Type B pancreatic cell (in vitro differentiated cells): ENCODE measurements around the gene RAPGEF5. TPM values are rescaled to one million over a fixed set of nuclear protein-coding genes. Genes with fewer than 3 reads are reported as not detected.

Experiments used
- DNase-seq: peaks from one replicate; pipeline ENCODE4 v3.0.0; 2021; ENCODE audit warnings: mixed read lengths; ENCODE audit not compliant: unreplicated experiment; ENCODE audit errors: extremely low spot score
- H3K27ac Mint-ChIP-seq: 2 replicates; pipeline ENCODE4 v1.8.0; 2021; ENCODE audit warnings: mild to moderate bottlenecking, mixed read lengths
- H3K27me3 Mint-ChIP-seq: 2 replicates; pipeline ENCODE4 v1.8.0; 2021; ENCODE audit warnings: mixed read lengths
- H3K36me3 Mint-ChIP-seq: 2 replicates; pipeline ENCODE4 v1.8.0; 2021; ENCODE audit warnings: mixed read lengths
- H3K4me1 Mint-ChIP-seq: one replicate; pipeline ENCODE4 v1.8.0; 2021; ENCODE audit warnings: mixed read lengths; ENCODE audit not compliant: unreplicated experiment
- H3K4me3 Mint-ChIP-seq: 2 replicates; pipeline ENCODE4 v1.8.0; 2021; ENCODE audit warnings: mild to moderate bottlenecking, mixed read lengths
- H3K9me3 Mint-ChIP-seq: 2 replicates; pipeline ENCODE4 v1.8.0; 2021; ENCODE audit warnings: mixed read lengths
- total RNA-seq: library from RNA; stranded (reverse); gene quantifications from 2 replicates; pipeline ENCODE4 v1.2.1, GENCODE V29; 2021; ENCODE audit warnings: low replicate concordance
- TF ChIP-seq, protein P1 (sequence below): fragments of 200-600 bp; sonication (generic); conservative IDR thresholded peaks from 2 replicates; pipeline ENCODE4 v1.5.0; 2021; ENCODE audit warnings: antibody characterized with exemption, mild to moderate bottlenecking

RAPGEF5 gene
- total RNA-seq, 1 donor from 2014 or later = 13.3 TPM

DNA sequence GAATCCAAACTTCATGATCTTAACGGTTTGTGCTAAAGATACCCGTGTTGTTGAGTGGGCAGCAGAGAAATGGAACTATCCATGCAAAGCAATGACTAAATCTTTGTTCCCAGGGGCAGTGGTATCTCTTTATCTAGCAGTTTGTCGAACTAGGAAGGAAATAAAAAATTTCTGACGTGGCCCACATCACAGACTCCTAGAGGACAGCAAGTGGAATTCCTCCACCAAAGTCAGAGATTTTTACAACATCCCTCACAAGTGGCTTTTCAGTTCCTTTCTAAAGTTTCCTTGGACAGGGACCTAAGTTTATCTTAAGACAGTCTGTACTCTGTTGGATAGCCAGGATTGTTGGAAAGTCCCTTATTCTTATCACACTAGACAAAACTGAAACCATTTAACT is 136.0 kb downstream of the RAPGEF5 start:
- TF ChIP-seq, protein P1, sequence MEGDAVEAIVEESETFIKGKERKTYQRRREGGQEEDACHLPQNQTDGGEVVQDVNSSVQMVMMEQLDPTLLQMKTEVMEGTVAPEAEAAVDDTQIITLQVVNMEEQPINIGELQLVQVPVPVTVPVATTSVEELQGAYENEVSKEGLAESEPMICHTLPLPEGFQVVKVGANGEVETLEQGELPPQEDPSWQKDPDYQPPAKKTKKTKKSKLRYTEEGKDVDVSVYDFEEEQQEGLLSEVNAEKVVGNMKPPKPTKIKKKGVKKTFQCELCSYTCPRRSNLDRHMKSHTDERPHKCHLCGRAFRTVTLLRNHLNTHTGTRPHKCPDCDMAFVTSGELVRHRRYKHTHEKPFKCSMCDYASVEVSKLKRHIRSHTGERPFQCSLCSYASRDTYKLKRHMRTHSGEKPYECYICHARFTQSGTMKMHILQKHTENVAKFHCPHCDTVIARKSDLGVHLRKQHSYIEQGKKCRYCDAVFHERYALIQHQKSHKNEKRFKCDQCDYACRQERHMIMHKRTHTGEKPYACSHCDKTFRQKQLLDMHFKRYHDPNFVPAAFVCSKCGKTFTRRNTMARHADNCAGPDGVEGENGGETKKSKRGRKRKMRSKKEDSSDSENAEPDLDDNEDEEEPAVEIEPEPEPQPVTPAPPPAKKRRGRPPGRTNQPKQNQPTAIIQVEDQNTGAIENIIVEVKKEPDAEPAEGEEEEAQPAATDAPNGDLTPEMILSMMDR = no peak
- H3K36me3 Mint-ChIP-seq = no peaks in the 10 kb centered on the region
- H3K27ac Mint-ChIP-seq = no peak overlapping the region
- DNase-seq = no peak
- no peaks in the 10 kb centered on the region for H3K4me1 Mint-ChIP-seq
- no peak overlapping the region for H3K4me3 Mint-ChIP-seq
- H3K9me3 Mint-ChIP-seq = no peaks in the 10 kb centered on the region
- H3K27me3 Mint-ChIP-seq = no peaks in the 10 kb centered on the region

DNA sequence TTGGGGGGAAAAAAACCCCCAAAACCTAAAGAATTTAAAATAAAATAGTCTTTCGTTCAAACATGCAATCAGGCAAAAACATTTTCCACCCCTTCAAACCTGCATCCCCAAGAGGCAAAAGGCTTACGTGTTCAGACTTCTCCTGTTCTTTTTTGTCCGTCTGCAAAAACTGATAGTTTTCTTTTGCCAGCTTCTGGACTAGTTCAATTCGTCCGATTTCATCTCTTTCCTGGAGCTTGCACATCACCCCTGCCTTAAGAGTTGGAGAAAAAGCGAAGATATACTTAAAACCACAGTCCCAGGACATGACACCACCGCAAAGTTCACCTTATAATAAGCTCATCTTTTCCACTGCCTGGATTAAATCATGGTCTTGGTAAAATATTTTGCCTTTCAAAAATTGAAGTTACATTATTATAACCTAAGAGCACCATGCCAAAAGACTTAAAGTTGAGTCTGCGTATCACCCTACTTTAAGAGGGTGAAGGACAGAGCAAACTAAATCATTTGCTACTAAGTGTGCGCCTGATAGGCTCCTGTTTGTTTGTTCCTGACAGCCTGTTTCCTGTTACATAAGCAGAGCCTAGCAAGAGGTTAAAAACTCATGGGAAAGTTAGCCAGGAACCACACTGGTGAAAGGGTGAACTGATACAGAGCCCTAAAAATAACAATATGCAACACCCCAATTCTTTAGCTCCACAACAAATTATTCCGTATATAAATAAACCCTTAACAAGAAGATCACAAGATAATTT is 137.0 kb downstream of the RAPGEF5 start:
- Mint-ChIP-seq H3K36me3 (no peaks in the 10 kb centered on the region), H3K27ac (no peak overlapping the region), H3K4me3 (no peak overlapping the region), H3K27me3 (no peaks in the 10 kb centered on the region), H3K9me3 (no peaks in the 10 kb centered on the region), H3K4me1 (no peaks in the 10 kb centered on the region)
- DNase-seq = no peak
- TF ChIP-seq, protein P1 = no peak

DNA sequence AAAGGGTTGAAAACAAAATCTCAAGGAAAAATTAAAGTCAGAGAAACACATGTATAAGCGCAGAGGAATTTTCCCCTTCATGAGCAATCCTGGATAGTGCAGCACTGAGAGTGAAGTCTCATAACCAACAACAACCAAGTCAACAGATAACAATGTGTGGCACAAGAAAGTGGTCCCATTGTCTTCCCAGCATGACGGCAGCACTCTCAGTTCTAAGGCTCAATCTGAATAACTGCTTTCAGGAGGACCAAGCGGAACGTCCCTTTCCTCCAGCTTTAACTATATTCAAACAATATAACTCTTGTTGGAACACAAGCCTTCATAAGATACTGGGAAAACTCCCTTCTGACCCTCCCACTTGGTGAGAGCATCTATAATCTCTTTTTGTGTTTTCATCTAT is 137.9 kb downstream of the RAPGEF5 start:
- Mint-ChIP-seq H3K9me3 (no peaks in the 10 kb centered on the region), H3K4me3 (no peak overlapping the region), H3K27me3 (no peaks in the 10 kb centered on the region), H3K4me1 (no peaks in the 10 kb centered on the region), H3K36me3 (no peaks in the 10 kb centered on the region), H3K27ac (no peak overlapping the region)
- TF ChIP-seq, protein P1 = no peak
- no peak for DNase-seq

DNA sequence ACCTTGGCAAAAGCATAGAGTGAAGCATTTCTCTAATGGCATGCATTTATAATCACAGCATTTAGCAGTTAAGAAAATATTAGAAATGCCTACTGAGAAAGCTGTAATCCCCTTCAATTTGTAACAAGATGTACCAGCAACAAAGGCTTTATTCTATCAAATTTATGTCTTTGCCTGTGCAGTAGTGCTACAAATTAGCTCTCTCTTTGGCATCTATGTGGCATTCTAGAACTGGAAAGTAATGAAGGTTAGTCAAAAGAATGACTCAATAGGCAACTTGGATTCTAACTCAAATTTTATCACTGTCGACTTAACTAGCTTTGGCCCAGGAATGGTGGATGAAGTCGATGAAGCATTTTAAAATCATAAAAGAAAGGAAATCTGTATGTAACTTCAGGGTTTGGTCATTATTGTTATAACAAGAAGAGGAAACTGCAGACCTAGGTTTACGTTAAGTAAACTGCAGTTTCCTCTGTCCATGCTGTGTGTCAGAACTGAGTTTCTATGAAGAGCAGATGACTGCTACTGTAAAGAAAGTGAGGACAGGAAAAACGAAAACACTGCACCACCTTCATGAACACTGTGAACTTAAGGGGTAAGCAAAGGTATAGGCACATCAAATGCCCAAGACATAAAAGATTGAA is 140.0 kb downstream of the RAPGEF5 start:
- no peak overlapping the region for H3K4me3 Mint-ChIP-seq
- H3K9me3 Mint-ChIP-seq = no peaks in the 10 kb centered on the region
- TF ChIP-seq, protein P1 = no peak
- peaks cover 5% of the 10 kb centered on the region for H3K4me1 Mint-ChIP-seq
- H3K27ac Mint-ChIP-seq = no peak overlapping the region
- H3K27me3 Mint-ChIP-seq = no peaks in the 10 kb centered on the region
- peaks cover 5% of the 10 kb centered on the region for H3K36me3 Mint-ChIP-seq
- no peak for DNase-seq

DNA sequence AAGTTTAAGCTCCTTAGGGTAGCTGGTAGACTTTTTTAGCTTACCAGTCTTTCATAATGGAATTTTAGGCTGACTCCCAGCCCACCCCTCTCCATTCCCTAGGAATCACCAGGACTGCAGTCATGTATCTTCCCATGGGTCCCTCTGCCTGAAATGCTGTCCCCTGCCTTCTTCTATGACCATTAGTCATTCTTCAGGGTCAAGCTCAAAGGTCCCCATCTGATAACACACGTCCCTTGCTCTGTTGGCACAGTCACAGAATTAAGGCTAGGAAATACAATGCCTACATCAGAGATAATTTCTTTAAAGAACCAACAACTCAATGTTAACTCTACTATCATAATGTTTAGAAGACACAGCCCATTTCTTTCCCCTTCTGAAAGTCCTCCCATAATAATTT is 140.6 kb downstream of the RAPGEF5 start:
- no peaks in the 10 kb centered on the region for H3K27me3 Mint-ChIP-seq
- TF ChIP-seq, protein P1 = no peak
- peaks cover 5% of the 10 kb centered on the region for H3K4me1 Mint-ChIP-seq
- no peaks in the 10 kb centered on the region for H3K9me3 Mint-ChIP-seq
- no peak overlapping the region for H3K27ac Mint-ChIP-seq
- no peak overlapping the region for H3K4me3 Mint-ChIP-seq
- peaks cover 5% of the 10 kb centered on the region for H3K36me3 Mint-ChIP-seq
- no peak for DNase-seq
